GM21526 (cell line): Measurements from ENCODE around the gene LAMB3.

Source experiments
- ATAC-seq: cut with Tn5 transposase; IDR thresholded peaks from one replicate; pipeline ENCODE4 v1.9.1; 2021; ENCODE audit warnings: moderate library complexity; ENCODE audit not compliant: unreplicated experiment, low FRiP score

LAMB3 gene

GRCh38 chr1:209601809-209602657, 50.2 kb downstream of the LAMB3 start:
- no peak for ATAC-seq

DNA sequence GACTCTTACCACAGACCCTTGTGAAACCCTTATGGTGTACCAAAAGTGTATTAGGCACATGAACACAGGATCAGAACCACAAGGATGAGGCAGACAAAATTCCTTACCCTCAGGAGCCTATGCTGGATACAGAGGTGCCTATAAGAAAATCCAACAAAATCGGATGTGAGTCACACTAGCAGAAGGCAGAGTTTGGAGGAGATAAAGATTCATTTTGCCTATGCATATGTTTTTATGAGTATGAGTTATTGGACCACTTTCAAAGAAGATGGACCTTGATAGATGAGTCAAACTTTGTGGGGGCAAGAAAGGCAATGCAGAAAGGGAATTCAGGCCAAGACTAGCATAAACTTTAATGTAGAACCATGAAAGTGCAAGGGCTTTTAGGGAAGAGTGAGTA, 51.7 kb downstream of the LAMB3 start:
- ATAC-seq: no peak

GRCh38 chr1:209598227-209598626, 54.0 kb downstream of the LAMB3 start:
- no peak for ATAC-seq

- ATAC-seq: no peak
These were observed 54.7 kb downstream of the LAMB3 start for GRCh38 chr1:209597499-209597898.

DNA sequence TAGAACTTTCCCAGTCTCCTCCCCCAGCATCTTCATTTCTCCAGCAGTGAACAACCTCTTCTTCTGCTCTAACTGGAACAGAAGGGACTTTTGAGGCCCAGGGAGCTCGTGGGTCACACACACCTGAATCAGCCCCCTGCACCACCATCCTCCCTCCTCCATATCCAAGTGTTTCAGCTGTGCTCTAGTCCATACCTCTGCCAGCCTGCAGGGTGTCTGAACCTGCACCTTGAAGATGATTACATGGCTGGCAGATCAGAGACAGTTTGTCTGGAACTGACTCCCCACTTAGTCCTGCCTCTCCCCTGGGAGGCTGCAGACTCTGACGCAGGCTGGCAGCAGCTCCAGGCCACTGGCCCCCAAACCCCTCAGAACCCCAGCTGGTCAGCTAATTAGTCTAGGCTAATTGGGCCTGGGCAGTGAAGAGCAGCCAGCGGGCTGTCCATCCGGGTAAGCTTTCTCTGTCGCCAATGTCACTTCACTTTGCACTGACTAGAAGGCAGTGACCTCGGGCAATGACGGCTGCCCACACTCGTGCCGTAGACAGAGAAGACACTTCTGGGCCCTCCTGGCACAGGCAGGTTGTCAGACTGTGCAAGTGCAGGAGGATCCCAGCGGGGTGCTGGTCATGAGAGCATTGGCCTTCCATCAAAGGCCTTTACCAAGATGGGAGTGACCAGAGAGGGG, 56.5 kb downstream of the LAMB3 start:
- ATAC-seq: no peak

GRCh38 chr1:209595028-209595427, 57.2 kb downstream of the LAMB3 start:
- no peak for ATAC-seq

DNA sequence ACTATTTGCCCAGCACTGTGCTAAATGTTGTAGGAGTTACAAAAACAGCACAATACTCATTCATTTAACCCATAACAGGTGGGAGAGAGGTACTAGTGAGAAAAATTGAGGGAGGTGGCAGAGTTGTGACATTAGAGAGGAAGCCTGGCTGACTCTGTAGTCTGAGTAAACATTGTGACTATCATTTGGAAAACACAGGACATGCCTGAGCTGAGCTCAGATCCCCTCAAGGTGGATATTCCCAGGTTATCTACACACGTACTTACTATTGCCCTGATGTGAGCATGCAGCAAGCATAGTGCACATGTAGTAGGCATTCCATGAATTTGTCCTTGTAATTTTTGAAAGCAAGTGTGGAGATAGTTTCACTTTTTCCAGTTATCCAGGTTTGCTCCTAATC, 57.8 kb downstream of the LAMB3 start:
- no peak for ATAC-seq

DNA sequence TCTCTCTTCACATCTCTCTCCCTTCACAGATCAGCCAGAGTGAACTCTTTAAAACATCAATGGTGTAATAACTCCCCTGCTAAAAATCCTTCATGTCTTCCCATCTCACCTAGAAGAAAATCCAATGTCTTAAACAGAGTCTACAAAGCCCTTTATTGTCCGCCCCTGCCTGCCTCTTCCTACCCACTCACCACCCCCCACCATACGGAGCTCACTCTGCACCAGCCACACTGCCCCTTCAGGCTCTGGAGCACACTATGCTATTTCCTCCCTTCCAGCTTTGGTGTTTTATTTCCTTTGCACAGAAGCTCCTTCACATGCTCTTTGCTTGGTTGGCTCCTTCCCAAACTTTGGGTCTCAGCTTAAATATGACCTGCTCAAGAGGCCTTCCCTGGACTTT, 58.5 kb downstream of the LAMB3 start:
- no peak for ATAC-seq

- ATAC-seq: no peak
These were observed 61.8 kb downstream of the LAMB3 start for GRCh38 chr1:209590405-209590804.

- no peak for ATAC-seq
These were observed 62.4 kb downstream of the LAMB3 start for GRCh38 chr1:209589863-209590262.

DNA sequence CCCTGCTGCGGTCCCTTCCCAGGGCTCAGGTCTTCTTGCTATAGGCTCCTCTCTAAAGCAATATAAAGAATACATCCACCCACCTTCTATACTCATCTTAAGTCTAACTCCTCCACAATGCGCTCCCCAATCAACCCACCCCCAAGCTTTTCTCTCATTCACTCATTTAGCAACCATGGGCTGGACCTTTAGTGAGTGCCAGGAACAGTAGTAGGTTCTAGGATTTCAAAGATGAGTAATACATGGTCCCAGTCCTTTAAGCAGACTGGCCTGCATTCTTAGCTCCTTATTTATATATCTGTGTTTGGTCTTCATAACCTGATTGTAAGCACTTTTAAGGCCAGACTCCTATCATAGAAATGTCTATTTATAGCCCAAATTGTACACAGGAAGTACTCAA, 62.8 kb downstream of the LAMB3 start:
- ATAC-seq: no peak

DNA sequence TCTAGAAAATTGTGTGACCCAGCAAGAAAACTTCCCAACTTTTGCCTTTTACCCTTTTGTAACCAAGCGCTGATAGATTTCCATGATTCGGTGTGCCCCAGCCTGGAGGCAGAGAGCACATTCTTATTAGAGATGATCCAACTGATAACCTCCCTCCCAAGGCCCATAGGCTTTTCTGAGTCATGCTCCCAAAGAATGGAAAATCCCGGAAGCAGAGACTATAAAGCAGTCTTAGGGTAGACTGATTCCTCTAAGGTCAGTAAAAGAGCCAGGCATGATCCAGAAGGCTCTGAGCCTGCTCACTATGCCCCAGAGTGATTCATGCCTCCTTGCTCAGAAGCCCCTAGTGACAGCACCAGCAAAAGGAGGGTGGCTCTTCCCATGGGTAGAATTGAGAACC, 64.4 kb downstream of the LAMB3 start:
- ATAC-seq: no peak

DNA sequence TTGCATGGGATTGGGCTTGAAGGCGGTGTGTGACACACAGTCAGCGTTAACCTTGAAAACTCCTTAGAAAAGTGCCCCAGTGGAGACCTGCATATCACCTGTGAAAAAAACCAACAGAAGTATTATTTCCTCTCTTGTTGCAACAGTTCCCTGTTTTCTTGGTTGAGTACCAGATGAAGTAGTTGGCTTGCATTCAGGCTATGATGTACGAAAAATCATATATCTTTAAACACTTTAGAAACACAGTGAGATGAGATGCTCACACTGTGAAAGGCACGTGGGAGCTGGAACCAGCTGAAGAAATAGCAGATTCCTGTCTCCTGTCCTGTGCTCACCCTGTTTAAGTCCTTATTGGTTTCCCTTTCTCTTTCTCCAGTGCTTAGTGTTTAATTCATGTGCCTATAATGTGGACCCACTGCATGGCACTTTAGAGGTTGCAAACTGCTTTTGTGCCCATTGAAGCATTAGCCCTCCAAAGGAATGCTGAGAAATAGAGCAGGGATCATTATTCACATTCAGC, 65.9 kb downstream of the LAMB3 start:
- ATAC-seq: no peak

DNA sequence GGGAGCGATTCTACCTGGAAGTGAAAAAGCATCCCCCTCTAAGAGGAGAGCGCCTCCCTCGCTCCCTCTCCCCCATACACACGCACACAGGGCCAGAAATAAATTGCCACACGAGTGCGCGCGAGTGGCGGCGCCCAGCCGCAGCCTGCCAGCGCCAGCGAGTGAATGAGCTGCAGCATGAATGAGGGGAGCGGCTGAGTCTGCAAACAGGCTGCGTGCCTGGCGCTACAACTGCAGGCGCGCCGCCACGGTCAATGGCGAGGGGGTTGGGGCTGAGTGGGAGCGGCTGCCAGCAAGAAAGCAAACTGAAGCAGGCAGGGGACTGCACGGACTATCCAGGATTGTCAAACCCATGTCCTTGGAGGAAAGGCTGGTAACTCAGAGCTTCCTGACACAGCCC, 66.6 kb downstream of the LAMB3 start:
- ATAC-seq: no peak

GRCh38 chr1:209585197-209585596, 67.0 kb downstream of the LAMB3 start:
- ATAC-seq: no peak

DNA sequence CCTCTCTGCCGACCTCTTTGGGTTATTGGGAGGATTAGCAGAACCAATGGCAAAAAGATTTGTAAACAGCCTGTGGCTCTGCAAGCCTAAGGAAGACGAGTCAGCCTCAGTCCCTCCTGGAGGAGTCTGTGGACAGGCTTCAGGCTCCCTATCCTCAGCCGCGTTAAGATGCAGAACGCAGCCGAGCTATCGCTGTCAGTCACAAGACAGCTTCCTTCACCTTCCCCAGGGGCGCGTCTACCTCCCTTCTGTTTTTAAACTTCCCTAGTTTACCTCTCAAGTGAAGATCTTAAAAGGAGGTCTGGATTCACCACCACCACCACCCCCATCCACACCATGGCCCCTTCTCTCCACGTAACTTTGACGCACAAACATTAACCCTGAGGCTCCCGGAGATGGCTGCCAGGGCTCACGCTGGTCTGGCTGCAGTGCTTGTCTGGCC, 68.0 kb downstream of the LAMB3 start:
- ATAC-seq: no peak

DNA sequence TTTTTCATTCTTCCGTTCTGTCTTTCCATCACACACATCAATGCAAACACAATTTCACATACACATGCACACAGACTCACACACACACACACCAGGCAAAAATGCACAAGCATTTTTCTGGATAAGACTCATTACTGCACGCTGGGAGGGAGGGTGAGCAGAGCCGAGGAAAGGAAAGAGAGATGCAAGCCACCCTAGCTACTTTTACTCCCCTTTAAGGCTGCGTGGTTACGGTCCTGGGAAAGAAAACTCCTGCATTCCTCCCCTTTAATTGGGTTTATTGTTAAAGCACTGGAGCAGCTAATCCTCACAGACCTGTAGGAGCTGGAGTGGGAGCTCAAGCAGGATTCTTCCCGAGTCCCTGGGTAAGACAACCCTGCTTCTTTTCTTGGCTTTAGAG, 68.8 kb downstream of the LAMB3 start, which contains the start of gene CAMK1G:
Gene CAMK1G, plus strand, starts transcription at position 307 of the 400 bp plus-strand sequence. CDS start 11,270 bp downstream, outside the sequence.
- no peak for ATAC-seq

DNA sequence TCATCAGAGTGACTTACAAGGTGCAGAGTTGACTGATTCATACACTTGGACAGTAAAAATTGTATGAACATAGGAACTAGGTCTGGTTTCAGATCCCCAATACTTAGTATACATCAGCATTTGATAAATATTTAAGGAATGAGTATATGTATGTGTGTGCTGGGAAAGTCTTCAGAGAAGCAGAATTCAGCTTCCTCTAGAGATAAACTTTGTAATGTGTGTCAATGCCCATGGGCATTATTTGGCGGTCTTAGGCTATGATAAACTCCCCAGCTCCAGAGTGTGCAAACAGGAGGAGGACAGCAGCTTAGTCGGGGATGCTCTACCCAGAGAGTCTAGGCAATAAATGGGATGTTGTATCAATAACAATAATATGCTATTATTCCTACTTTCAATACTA, 71.6 kb downstream of the LAMB3 start:
- ATAC-seq: no peak

- ATAC-seq: no peak
These were observed 74.9 kb downstream of the LAMB3 start for GRCh38 chr1:209577346-209577745.

- peak; percentile 81 for ATAC-seq
These were observed 75.6 kb downstream of the LAMB3 start for GRCh38 chr1:209576392-209577197.

DNA sequence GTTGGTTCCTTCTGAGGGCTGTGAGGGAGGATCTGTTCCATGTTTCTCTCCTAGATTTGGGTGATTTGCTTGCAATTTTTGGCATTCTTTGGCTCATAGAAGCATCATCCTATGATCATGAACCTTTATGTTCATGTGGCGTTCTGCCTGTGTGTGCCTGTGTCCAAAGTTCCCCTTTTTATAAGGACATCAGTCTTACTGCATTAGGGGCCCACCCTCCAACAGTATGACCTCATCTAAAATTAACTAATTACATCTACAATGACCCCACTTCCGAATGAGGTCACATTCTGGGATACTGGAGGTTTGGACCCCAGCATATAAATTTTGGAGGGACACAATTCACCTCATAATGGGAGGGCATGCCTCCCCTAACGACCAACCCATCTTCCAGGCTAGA, 81.5 kb downstream of the LAMB3 start:
- no peak for ATAC-seq
